Measurements from ENCODE around the gene SDSL. TPM values are rescaled to one million over a fixed set of nuclear protein-coding genes. Genes with fewer than 3 reads are reported as not detected.

Gene SDSL
- total and polyA plus RNA-seq, 2 experiments from 2014 or later, result not detected

DNA sequence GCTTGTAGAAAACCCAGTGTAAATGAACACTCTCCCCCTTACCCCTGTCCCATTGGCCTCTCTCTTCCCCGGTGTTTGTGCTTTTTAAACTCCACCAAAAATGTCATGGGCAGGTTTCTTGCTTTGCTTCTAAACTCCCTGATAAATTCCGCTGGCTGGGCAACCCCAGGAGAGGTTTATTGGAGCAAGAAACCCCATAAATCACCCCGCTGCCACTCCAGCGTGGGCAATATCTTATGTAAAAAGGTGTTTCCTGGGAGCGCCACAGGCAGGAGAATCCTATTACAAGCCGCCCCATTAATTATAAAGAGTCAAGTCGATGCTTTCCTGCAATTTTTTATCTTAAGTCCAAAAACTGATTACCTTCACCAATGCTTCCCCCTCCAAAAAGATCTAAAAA lies 26.7 kb downstream of the SDSL start:
- no peak for DNase-seq (ENCODE audit: low spot score)
- no peaks in the 10 kb centered on the region for H3K9me2 ChIP-seq (ENCODE audit: insufficient read depth)
- H3F3A ChIP-seq (replicated peaks; ENCODE audit: low read depth), result no peaks in the 10 kb centered on the region
- H3K36me3 ChIP-seq (ENCODE audit: insufficient read depth), result no peaks in the 10 kb centered on the region
- no peaks in the 10 kb centered on the region for H3K36me3 Mint-ChIP-seq (ENCODE audit: low read depth)
- peaks cover 5% of the 10 kb centered on the region; the same call in 2 of the 3 replicates for H3K4me1 Mint-ChIP-seq
- 0 out of 2 replicates have a peak, but pooled peaks cover 4% of the 10 kb centered on the region for H4K20me1 ChIP-seq (replicated peaks; ENCODE audit: insufficient read depth)
- H3K4me3 ChIP-seq, result no peak overlapping the region
- H3K4me2 ChIP-seq, result no peak overlapping the region
- TF ChIP-seq, protein P1, sequence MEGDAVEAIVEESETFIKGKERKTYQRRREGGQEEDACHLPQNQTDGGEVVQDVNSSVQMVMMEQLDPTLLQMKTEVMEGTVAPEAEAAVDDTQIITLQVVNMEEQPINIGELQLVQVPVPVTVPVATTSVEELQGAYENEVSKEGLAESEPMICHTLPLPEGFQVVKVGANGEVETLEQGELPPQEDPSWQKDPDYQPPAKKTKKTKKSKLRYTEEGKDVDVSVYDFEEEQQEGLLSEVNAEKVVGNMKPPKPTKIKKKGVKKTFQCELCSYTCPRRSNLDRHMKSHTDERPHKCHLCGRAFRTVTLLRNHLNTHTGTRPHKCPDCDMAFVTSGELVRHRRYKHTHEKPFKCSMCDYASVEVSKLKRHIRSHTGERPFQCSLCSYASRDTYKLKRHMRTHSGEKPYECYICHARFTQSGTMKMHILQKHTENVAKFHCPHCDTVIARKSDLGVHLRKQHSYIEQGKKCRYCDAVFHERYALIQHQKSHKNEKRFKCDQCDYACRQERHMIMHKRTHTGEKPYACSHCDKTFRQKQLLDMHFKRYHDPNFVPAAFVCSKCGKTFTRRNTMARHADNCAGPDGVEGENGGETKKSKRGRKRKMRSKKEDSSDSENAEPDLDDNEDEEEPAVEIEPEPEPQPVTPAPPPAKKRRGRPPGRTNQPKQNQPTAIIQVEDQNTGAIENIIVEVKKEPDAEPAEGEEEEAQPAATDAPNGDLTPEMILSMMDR (conservative IDR thresholded peaks at IDR 0.05; ENCODE audit: low read depth in 2 of 2), result no peak
- TF ChIP-seq, protein P2, sequence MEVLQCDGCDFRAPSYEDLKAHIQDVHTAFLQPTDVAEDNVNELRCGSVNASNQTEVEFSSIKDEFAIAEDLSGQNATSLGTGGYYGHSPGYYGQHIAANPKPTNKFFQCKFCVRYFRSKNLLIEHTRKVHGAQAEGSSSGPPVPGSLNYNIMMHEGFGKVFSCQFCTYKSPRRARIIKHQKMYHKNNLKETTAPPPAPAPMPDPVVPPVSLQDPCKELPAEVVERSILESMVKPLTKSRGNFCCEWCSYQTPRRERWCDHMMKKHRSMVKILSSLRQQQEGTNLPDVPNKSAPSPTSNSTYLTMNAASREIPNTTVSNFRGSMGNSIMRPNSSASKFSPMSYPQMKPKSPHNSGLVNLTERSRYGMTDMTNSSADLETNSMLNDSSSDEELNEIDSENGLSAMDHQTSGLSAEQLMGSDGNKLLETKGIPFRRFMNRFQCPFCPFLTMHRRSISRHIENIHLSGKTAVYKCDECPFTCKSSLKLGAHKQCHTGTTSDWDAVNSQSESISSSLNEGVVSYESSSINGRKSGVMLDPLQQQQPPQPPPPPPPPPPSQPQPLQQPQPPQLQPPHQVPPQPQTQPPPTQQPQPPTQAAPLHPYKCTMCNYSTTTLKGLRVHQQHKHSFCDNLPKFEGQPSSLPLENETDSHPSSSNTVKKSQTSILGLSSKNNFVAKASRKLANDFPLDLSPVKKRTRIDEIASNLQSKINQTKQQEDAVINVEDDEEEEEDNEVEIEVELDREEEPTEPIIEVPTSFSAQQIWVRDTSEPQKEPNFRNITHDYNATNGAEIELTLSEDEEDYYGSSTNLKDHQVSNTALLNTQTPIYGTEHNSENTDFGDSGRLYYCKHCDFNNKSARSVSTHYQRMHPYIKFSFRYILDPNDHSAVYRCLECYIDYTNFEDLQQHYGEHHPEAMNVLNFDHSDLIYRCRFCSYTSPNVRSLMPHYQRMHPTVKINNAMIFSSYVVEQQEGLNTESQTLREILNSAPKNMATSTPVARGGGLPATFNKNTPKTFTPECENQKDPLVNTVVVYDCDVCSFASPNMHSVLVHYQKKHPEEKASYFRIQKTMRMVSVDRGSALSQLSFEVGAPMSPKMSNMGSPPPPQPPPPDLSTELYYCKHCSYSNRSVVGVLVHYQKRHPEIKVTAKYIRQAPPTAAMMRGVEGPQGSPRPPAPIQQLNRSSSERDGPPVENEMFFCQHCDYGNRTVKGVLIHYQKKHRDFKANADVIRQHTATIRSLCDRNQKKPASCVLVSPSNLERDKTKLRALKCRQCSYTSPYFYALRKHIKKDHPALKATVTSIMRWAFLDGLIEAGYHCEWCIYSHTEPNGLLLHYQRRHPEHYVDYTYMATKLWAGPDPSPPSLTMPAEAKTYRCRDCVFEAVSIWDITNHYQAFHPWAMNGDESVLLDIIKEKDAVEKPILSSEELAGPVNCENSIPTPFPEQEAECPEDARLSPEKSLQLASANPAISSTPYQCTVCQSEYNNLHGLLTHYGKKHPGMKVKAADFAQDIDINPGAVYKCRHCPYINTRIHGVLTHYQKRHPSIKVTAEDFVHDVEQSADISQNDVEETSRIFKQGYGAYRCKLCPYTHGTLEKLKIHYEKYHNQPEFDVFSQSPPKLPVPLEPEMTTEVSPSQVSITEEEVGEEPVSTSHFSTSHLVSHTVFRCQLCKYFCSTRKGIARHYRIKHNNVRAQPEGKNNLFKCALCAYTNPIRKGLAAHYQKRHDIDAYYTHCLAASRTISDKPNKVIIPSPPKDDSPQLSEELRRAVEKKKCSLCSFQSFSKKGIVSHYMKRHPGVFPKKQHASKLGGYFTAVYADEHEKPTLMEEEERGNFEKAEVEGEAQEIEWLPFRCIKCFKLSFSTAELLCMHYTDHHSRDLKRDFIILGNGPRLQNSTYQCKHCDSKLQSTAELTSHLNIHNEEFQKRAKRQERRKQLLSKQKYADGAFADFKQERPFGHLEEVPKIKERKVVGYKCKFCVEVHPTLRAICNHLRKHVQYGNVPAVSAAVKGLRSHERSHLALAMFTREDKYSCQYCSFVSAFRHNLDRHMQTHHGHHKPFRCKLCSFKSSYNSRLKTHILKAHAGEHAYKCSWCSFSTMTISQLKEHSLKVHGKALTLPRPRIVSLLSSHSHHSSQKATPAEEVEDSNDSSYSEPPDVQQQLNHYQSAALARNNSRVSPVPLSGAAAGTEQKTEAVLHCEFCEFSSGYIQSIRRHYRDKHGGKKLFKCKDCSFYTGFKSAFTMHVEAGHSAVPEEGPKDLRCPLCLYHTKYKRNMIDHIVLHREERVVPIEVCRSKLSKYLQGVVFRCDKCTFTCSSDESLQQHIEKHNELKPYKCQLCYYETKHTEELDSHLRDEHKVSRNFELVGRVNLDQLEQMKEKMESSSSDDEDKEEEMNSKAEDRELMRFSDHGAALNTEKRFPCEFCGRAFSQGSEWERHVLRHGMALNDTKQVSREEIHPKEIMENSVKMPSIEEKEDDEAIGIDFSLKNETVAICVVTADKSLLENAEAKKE (CRISPR knock-in tag; IDR thresholded peaks at IDR 0.05), result no peak
- TF ChIP-seq, protein P3, sequence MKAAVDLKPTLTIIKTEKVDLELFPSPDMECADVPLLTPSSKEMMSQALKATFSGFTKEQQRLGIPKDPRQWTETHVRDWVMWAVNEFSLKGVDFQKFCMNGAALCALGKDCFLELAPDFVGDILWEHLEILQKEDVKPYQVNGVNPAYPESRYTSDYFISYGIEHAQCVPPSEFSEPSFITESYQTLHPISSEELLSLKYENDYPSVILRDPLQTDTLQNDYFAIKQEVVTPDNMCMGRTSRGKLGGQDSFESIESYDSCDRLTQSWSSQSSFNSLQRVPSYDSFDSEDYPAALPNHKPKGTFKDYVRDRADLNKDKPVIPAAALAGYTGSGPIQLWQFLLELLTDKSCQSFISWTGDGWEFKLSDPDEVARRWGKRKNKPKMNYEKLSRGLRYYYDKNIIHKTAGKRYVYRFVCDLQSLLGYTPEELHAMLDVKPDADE (IDR thresholded peaks at IDR 0.05), result no peak
- H3K79me2 ChIP-seq (replicated peaks; ENCODE audit: insufficient read depth), result no peaks in the 10 kb centered on the region
- H3K27me3 Mint-ChIP-seq (ENCODE audit: insufficient read depth, low read depth, poor library complexity), result peaks cover 10% of the 10 kb centered on the region
- no peak for ATAC-seq
- H3K9me3 Mint-ChIP-seq, result no peaks in the 10 kb centered on the region
- no peak overlapping the region for H3K27ac ChIP-seq (ENCODE audit: low read depth)
- no peak overlapping the region for H2AFZ ChIP-seq
- H3K4me1 ChIP-seq (ENCODE audit: insufficient read depth), result no peaks in the 10 kb centered on the region
- no peak overlapping the region for H3K4me3 Mint-ChIP-seq
- H3K27ac Mint-ChIP-seq, result no peak overlapping the region
- H3K27me3 ChIP-seq (ENCODE audit: insufficient read depth), result no peaks in the 10 kb centered on the region

Data from GM23338 (cell line).